Neural cell (in vitro differentiated cells): ENCODE results near the gene DGCR8. TPM values are rescaled to one million over a fixed set of nuclear protein-coding genes. Genes with fewer than 3 reads are reported as not detected.
"Not testable (repeated sequence)": the region's sequence is repeated elsewhere in the genome, so short reads cannot be mapped to it uniquely, and the experiment has no call there.

Experiments used
- H2AFZ ChIP-seq: fragments of 200-600, 300-800 bp; sonication (generic), shearing (Covaris generic); 2 replicates; pipeline ENCODE4 v1.6.0; 2014; ENCODE audit warnings: low read depth, mild to moderate bottlenecking, antibody characterized with exemption, low read length, moderate library complexity
- H3F3A ChIP-seq: fragments of 200-600 bp; shearing (Covaris generic); 2 replicates; pipeline ENCODE4 v1.6.1; 2016; ENCODE audit warnings: mild to moderate bottlenecking, moderate library complexity, mixed read lengths, antibody characterized with exemption, low read length; ENCODE audit not compliant: insufficient read depth, poor library complexity, severe bottlenecking
- H3K27ac ChIP-seq: fragments of 200-600, 300-800 bp; sonication (generic), shearing (Covaris generic); 2 replicates; pipeline ENCODE4 v1.5.1; 2014; ENCODE audit warnings: mild to moderate bottlenecking, low read length, moderate library complexity
- H3K27me3 ChIP-seq: fragments of 300-800, 200-600 bp; sonication (generic), shearing (Covaris generic); 2 replicates; pipeline ENCODE4 v1.6.0; 2014; ENCODE audit warnings: mild to moderate bottlenecking, low read depth, low read length, moderate library complexity; ENCODE audit not compliant: insufficient read depth
- H3K36me3 ChIP-seq: fragments of 300-800, 200-600 bp; sonication (generic), shearing (Covaris generic); 2 replicates; pipeline ENCODE4 v1.5.1; 2014; ENCODE audit warnings: mild to moderate bottlenecking, antibody characterized with exemption, low read length, moderate library complexity; ENCODE audit not compliant: insufficient read depth
- H3K4me2 ChIP-seq: fragments of 300-800, 200-600 bp; sonication (generic), shearing (Covaris generic); 2 replicates; pipeline ENCODE4 v1.6.0; 2014; ENCODE audit warnings: mild to moderate bottlenecking, low read length
- H3K4me3 ChIP-seq: fragments of 300-800, 200-600 bp; sonication (generic), shearing (Covaris generic); 2 replicates; pipeline ENCODE4 v1.5.1; 2014; ENCODE audit warnings: mild to moderate bottlenecking, low read length, moderate library complexity
- H3K79me2 ChIP-seq: fragments of 200-600 bp; shearing (Covaris generic); replicated peaks from 2 replicates; pipeline ENCODE4 v1.6.0; 2014; ENCODE audit warnings: mild to moderate bottlenecking, low read length, moderate library complexity; ENCODE audit not compliant: insufficient read depth
- H3K9ac ChIP-seq: fragments of 300-800, 200-600 bp; sonication (generic), shearing (Covaris generic); 2 replicates; pipeline ENCODE4 v1.6.1; 2016; ENCODE audit warnings: mild to moderate bottlenecking, low read length, mixed read lengths
- H3K9me2 ChIP-seq: fragments of 200-600 bp; shearing (Covaris generic); 2 replicates; pipeline ENCODE4 v1.6.1; 2016; ENCODE audit warnings: mild to moderate bottlenecking, low read length, mixed read lengths; ENCODE audit not compliant: insufficient read depth
- H3K9me3 ChIP-seq: fragments of 200-600, 300-800 bp; sonication (generic), shearing (Covaris generic); 2 replicates; pipeline ENCODE4 v1.6.1; 2016; ENCODE audit warnings: mild to moderate bottlenecking, mixed run types, low read length, moderate library complexity, mixed read lengths
- H4K20me1 ChIP-seq: fragments of 200-600 bp; shearing (Covaris generic); 2 replicates; pipeline ENCODE4 v1.6.1; 2016; ENCODE audit warnings: mild to moderate bottlenecking, mixed run types; ENCODE audit not compliant: insufficient read depth
- EP300 ChIP-seq: fragments of 450-650 bp; conservative IDR thresholded peaks from 2 replicates; pipeline ENCODE4 v1.6.1; 2014; ENCODE audit warnings: antibody characterized with exemption, mild to moderate bottlenecking, moderate library complexity; ENCODE audit not compliant: poor library complexity, severe bottlenecking
- EZH2 ChIP-seq: fragments of 200-600, 300-800 bp; shearing (Covaris generic), sonication (generic); IDR thresholded peaks from 2 replicates; pipeline ENCODE4 v1.6.1; 2014; ENCODE audit warnings: antibody characterized with exemption, low read length, borderline replicate concordance, mild to moderate bottlenecking; ENCODE audit not compliant: insufficient read depth, poor library complexity, severe bottlenecking
- MXI1 ChIP-seq: fragments of 450-650 bp; conservative IDR thresholded peaks from 2 replicates; pipeline ENCODE4 v1.6.1; 2014; ENCODE audit warnings: antibody characterized with exemption, mild to moderate bottlenecking; ENCODE audit not compliant: poor library complexity, severe bottlenecking
- POLR2AphosphoS5 ChIP-seq: IDR thresholded peaks from 2 replicates; pipeline ENCODE4 v1.6.1; 2012
- RAD21 ChIP-seq: fragments of 450-650 bp; conservative IDR thresholded peaks from 2 replicates; pipeline ENCODE4 v1.6.1; 2014; ENCODE audit warnings: antibody characterized with exemption, mild to moderate bottlenecking, moderate library complexity
- SMC3 ChIP-seq: fragments of 450-650 bp; conservative IDR thresholded peaks from 2 replicates; pipeline ENCODE4 v1.6.1; 2014; ENCODE audit warnings: antibody characterized with exemption, mild to moderate bottlenecking, moderate library complexity; ENCODE audit not compliant: poor library complexity
- TAF1 ChIP-seq: IDR thresholded peaks from 2 replicates; pipeline ENCODE4 v1.6.1; 2012; ENCODE audit warnings: low read depth
- polyA plus RNA-seq: library from polyadenylated mRNA; depleted of rRNA; stranded (reverse); fragments of >200 nt; gene quantifications from 2 replicates; pipeline ENCODE4 v1.2.3, GENCODE V29; 2014
- TF ChIP-seq, protein P1 (sequence below): fragments of 450-650 bp; IDR thresholded peaks from 2 replicates; pipeline ENCODE4 v1.5.1; 2014; ENCODE audit warnings: antibody characterized with exemption, mild to moderate bottlenecking, moderate library complexity; ENCODE audit not compliant: poor library complexity, severe bottlenecking
- TF ChIP-seq, protein P2 (sequence below): IDR thresholded peaks from 2 replicates; pipeline ENCODE4 v1.6.1; 2012; ENCODE audit warnings: borderline replicate concordance

The DGCR8 gene
- polyA plus RNA-seq, 1 donor from 2014 or later: 48.9 TPM

DNA sequence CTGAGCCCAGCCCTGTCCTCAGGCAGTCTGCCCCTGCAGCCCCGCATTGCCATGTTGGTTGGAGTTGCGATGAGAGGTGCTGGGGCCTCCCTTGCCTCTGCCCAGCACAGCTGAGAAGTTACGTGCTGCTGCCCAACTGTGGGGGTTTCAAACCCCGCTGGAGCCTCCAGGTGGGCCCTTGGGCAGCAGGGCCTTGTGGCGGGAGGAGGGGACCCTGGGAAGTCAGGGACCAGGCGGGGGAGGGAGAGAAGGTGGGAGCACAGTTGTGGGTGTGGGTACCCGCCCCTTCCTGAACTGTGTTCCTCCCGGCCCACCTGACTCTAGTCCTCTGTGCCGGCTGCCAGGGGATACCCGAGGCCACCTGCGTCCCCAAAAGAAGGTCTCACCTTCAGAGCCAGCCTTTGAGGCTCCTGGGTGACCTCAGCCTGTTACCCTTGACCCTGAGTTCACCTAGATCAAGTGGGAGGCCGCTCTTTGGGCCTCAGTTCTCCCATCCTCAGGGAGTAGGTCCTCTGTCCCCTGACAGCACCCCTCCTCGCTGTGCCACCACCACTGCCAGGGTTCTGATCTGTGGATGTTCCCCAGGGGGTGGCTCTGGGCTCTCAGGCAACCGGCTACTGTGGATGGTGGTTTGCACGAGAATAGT lies 78.5 kb downstream of the DGCR8 start:
- Histone ChIP-seq H3K4me2 (no peak overlapping the region), H3F3A (no peaks in the 10 kb centered on the region), H3K9me2 (no peaks in the 10 kb centered on the region), H4K20me1 (no peaks in the 10 kb centered on the region), H3K4me3 (no peak overlapping the region), H3K36me3 (no peaks in the 10 kb centered on the region), H3K9me3 (no peaks in the 10 kb centered on the region), H3K79me2 (no peaks in the 10 kb centered on the region), H3K27me3 (no peaks in the 10 kb centered on the region), H2AFZ (no peak overlapping the region), H3K9ac (no peak overlapping the region), H3K27ac (no peak overlapping the region)
- TF ChIP-seq EP300: no peak
- TF ChIP-seq POLR2AphosphoS5: no peak
- no peak for TF ChIP-seq MXI1
- TF ChIP-seq RAD21: no peak
- no peak for TF ChIP-seq EZH2
- TF ChIP-seq, protein P1, sequence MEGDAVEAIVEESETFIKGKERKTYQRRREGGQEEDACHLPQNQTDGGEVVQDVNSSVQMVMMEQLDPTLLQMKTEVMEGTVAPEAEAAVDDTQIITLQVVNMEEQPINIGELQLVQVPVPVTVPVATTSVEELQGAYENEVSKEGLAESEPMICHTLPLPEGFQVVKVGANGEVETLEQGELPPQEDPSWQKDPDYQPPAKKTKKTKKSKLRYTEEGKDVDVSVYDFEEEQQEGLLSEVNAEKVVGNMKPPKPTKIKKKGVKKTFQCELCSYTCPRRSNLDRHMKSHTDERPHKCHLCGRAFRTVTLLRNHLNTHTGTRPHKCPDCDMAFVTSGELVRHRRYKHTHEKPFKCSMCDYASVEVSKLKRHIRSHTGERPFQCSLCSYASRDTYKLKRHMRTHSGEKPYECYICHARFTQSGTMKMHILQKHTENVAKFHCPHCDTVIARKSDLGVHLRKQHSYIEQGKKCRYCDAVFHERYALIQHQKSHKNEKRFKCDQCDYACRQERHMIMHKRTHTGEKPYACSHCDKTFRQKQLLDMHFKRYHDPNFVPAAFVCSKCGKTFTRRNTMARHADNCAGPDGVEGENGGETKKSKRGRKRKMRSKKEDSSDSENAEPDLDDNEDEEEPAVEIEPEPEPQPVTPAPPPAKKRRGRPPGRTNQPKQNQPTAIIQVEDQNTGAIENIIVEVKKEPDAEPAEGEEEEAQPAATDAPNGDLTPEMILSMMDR: no peak
- TF ChIP-seq, protein P2, sequence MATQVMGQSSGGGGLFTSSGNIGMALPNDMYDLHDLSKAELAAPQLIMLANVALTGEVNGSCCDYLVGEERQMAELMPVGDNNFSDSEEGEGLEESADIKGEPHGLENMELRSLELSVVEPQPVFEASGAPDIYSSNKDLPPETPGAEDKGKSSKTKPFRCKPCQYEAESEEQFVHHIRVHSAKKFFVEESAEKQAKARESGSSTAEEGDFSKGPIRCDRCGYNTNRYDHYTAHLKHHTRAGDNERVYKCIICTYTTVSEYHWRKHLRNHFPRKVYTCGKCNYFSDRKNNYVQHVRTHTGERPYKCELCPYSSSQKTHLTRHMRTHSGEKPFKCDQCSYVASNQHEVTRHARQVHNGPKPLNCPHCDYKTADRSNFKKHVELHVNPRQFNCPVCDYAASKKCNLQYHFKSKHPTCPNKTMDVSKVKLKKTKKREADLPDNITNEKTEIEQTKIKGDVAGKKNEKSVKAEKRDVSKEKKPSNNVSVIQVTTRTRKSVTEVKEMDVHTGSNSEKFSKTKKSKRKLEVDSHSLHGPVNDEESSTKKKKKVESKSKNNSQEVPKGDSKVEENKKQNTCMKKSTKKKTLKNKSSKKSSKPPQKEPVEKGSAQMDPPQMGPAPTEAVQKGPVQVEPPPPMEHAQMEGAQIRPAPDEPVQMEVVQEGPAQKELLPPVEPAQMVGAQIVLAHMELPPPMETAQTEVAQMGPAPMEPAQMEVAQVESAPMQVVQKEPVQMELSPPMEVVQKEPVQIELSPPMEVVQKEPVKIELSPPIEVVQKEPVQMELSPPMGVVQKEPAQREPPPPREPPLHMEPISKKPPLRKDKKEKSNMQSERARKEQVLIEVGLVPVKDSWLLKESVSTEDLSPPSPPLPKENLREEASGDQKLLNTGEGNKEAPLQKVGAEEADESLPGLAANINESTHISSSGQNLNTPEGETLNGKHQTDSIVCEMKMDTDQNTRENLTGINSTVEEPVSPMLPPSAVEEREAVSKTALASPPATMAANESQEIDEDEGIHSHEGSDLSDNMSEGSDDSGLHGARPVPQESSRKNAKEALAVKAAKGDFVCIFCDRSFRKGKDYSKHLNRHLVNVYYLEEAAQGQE: no peak
- no peak for TF ChIP-seq TAF1
- no peak for TF ChIP-seq SMC3

DNA sequence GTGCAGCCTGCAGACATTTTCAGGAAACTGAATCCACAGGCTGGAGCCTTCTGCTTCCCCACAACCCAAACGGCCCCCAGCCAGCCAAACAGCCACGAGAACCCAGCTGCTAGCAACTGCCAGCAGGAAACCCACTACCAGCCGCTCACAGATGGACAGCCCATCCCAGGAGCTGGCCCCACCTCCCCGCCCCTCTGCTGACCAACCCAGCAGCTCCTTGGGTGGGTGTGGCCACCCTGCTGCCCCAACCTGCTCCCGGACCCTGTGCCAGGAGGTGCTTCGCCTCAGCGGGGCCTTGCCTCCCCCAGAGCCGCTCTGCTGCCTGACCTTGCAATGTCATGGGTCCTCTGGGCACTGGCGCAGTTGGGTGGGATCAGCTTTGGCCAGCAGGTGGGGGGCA lies 79.0 kb downstream of the DGCR8 start:
- Histone ChIP-seq H3F3A (no peaks in the 10 kb centered on the region), H2AFZ (no peak overlapping the region), H3K4me3 (no peak overlapping the region), H3K9me2 (no peaks in the 10 kb centered on the region), H3K9ac (no peak overlapping the region), H3K27me3 (no peaks in the 10 kb centered on the region), H3K27ac (no peak overlapping the region), H3K36me3 (no peaks in the 10 kb centered on the region), H3K9me3 (no peaks in the 10 kb centered on the region), H4K20me1 (no peaks in the 10 kb centered on the region), H3K79me2 (no peaks in the 10 kb centered on the region), H3K4me2 (no peak overlapping the region)
- no peak for TF ChIP-seq SMC3
- no peak for TF ChIP-seq TAF1
- no peak for TF ChIP-seq POLR2AphosphoS5
- TF ChIP-seq, protein P1: no peak
- TF ChIP-seq EP300: no peak

DNA sequence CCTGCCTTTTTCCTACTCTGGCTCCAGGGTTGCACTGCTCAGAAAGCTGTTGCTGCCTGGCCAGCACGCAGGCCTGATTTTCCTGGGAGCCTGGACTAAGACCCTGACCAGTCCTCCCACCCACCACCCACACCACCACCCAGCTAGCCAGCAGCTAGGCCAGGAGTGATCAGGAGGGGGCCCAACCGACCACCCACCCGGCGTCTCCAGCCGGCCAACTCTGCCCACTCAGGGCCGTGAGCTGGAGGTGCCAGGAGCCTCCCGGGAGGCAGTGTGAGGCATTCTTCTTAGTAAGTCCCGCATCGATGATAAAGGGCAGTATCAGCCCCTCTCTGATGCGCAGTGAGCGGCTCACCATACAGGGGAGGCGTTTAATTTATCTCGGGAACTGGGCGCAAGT lies 79.5 kb downstream of the DGCR8 start:
- not testable (repeated sequence) for H3K9me2 ChIP-seq, H3K4me3 ChIP-seq, H3K9me3 ChIP-seq, H3K27ac ChIP-seq, H3K27me3 ChIP-seq, H3K79me2 ChIP-seq, H2AFZ ChIP-seq, H3K36me3 ChIP-seq, H4K20me1 ChIP-seq, H3K9ac ChIP-seq, H3F3A ChIP-seq, H3K4me2 ChIP-seq
